NCI-H526 (cell line): ENCODE results near the gene STAB1.

Experiments
- DNase-seq, 2 experiments: peaks; one replicate each; lab custom pipeline; 2025; lab: John Stamatoyannopoulos, UW

Gene STAB1

GRCh38 chr3:52504977-52505376, 9.8 kb downstream of the STAB1 start:
- DNase-seq, result no peak

- no peak for DNase-seq
These were observed 11.3 kb downstream of the STAB1 start for GRCh38 chr3:52506266-52506966.

- no peak for DNase-seq
These were observed 12.2 kb downstream of the STAB1 start for GRCh38 chr3:52507359-52507758.

- DNase-seq, result no peak
These were observed 14.7 kb downstream of the STAB1 start for GRCh38 chr3:52509753-52510328.

- no peak for DNase-seq
These were observed 16.4 kb downstream of the STAB1 start for GRCh38 chr3:52511509-52511908.

- DNase-seq, result no peak
These were observed 17.0 kb downstream of the STAB1 start for GRCh38 chr3:52512105-52512504.

GRCh38 chr3:52512727-52513126, 17.6 kb downstream of the STAB1 start:
- no peak for DNase-seq

GRCh38 chr3:52513281-52513680, 18.1 kb downstream of the STAB1 start:
- DNase-seq, result no peak

GRCh38 chr3:52514576-52514975, 19.4 kb downstream of the STAB1 start:
- DNase-seq, result no peak

- no peak for DNase-seq
These were observed 20.1 kb downstream of the STAB1 start for GRCh38 chr3:52515192-52515591.

- no peak for DNase-seq
These were observed 21.5 kb downstream of the STAB1 start for GRCh38 chr3:52516509-52517195.

GRCh38 chr3:52517796-52518722, 22.9 kb downstream of the STAB1 start:
- DNase-seq, result peak in 1 of 2 experiments; percentile 58

GRCh38 chr3:52518723-52519444, 23.7 kb downstream of the STAB1 start:
- DNase-seq, result peak in 1 of 2 experiments; percentile 69

GRCh38 chr3:52519445-52520140, 24.5 kb downstream of the STAB1 start:
- no peak for DNase-seq

- DNase-seq, result no peak
These were observed 25.1 kb downstream of the STAB1 start for GRCh38 chr3:52520141-52520667.

GRCh38 chr3:52520716-52521487, 25.8 kb downstream of the STAB1 start:
- no peak for DNase-seq

- DNase-seq, result no peak
These were observed 26.3 kb downstream of the STAB1 start for GRCh38 chr3:52521488-52521824.

- no peak for DNase-seq
These were observed 26.9 kb downstream of the STAB1 start for GRCh38 chr3:52521881-52522650.

GRCh38 chr3:52522651-52523251, 27.6 kb downstream of the STAB1 start:
- no peak for DNase-seq
